DMS79 treated with DMSO at 0.1 percent for 48 hours (cell line): ENCODE measurements around the gene ZFP90.

Experiments
- DNase-seq: peaks from one replicate; lab custom pipeline; 2025; lab: John Stamatoyannopoulos, UW

Gene ZFP90

DNA sequence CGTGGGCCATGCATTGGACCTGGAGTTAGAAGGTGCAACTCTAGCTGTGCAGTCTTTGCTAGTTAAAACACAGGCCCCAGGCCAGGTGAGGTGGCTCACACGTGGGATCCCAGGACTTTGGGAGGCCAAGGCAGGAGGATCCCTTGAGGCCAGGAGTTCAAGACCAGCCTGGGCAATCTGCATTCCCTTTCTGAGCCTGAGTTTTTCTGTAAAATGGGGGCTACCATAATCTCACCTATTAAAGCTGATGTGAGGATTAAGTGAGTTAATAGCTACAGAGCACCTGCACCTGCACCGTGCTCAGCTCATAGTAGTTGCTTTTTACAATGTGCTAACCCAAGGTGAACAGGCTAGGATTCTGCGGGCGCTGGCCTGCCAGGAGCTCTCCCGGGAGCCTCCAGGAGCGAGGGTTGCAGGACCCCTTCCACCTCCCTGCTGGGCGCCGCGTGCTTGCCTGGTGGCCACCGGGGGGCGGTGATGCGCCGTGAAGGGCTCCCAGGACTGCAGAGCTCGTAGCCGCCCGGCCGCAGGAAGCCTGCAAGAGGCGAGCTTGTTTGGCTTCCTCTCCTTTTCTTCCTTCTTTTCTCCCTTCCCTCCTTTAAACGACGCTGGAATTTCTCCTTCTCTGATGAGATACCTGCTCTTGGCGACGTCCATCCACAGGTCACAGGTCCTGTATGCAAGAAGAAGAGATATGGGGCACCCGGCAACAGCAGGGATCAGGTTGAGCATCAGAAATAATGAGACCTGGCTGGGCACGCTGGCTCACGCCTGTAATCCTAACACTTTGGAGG is 51.3 kb downstream of the ZFP90 start:
- DNase-seq, result no peak

DNA sequence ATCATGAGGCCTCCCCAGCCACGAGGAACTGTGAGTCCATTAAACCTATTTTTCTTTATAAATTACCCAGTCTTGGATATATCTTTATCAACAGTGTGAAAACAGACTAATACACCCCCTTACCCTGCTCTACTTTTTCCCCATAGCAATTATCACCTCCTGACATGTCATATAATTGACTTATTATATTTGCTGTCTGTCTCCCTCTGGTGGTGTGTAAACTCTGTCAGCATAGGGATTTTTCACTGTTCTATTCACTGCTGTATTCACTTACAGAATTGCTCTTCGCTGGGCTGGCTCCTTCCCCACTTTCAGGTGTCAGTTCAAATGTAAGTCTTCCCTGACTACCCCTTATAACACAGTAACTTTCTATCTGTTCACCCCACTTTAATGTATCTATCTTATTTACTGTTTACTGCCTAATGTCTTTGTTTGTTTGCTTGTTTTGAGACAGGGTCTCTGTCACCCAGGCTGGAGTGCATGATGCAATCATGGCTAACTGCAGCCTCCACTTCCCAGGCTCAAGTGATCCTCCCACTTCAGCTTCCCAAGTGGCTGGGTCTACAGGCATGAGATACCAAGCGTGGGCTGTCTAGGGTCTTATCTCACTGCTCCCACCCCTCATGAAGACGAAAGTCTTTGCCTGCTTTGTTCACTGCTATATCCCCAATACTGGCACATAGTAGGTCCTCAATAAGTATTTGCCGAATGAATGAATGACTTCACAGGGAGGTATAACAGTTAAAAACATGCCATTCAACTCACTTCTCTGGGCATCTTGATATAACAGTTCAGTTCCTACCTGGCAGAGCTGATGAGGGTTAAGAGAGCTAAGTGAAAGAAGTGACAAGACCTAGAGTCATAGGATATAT is 53.6 kb downstream of the ZFP90 start:
- DNase-seq, result no peak

DNA sequence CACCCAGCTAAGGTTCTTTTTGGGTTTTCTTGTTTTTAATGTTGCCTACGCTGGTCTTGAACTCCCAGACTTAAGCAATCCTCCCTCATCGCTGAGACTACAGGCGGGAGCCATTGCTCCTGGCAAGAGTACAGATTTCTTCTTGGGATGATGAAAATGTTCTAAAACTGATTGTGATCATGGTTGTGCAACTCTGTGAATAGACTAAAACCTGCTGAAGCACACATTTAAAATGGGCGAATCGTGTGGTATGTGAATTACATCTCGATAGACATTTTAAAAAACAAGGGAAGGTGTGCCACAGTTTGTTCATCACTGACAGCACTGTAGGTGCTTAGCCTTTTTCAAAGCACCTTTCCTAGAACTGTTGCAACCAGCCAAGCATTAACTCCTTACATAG is 57.2 kb downstream of the ZFP90 start:
- DNase-seq, result no peak

DNA sequence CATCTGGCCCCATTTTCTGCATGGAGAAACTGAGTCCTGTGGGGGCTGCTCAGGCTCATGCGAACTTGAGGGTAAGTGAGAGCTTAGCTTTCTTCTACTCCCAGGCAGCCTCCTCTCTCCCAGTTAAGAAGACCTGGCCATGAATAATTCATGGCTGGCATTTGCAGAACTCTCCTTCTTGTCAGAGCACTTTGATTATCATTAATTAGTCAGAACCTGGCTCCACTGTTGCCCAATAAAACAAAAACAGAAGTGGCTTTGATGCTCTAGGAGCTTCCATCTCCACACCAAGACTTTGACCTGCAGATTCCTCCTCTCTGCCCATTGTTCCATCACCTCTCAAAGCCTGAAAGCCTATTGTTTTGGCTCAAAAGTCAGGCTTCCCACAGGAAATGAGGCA is 60.5 kb downstream of the ZFP90 start:
- DNase-seq, result no peak

DNA sequence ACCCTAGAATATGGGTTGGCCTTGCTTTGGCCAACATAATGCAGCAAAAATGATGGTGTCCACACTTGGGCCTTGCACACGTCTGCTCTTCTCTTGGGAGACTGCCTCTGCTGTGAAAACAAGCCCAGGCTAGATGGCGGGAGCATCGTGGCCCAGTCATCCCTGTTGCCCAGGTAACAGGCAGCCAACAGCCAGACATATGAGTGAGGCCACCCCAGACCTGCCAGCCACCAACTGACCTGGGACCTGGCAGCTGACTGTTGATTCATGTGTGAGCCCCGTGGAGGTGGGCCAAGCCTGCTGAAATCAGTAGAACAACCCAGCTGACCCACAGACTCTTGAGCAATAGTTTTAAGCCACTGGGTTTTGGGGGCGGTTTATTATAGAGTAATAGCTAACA is 66.7 kb downstream of the ZFP90 start:
- no peak for DNase-seq

DNA sequence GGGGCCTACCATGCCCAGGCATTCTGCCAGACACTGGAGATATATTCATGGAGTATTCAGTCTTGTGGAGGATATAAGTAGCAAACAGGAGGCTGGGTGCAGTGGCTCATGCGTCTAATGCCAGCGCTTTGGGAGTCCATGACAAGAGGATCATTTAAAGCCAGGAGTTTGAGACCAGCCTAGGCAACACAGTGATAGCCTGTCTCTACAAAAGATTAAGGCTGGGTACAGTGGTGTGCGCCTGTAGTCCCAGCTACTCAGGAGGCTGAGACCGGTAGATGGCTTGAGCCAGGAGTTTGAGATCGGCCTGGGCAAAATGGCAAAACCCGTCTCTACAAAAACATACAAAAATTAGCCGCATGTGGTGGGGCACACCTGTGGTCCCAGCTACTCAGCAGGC is 68.4 kb downstream of the ZFP90 start:
- DNase-seq, result no peak

DNA sequence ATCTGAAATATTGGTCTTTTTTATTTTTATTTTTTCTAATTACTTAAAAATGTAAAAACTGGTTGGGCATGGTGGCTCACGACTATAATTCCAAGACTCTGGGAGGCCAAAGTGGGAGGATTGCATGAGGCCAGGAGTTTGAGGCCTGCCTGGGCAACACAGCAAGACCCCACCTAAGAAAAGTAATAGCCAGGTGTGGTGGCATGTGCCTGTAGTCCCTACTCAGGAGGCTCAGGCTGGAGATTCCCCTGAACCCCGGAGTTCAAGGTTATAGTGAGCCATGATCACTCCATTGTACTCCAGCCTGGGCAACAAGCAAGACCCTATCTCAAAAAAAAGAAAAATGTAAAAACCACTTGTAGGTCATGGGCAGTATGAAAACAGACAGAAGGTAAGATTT is 69.2 kb downstream of the ZFP90 start:
- no peak for DNase-seq

DNA sequence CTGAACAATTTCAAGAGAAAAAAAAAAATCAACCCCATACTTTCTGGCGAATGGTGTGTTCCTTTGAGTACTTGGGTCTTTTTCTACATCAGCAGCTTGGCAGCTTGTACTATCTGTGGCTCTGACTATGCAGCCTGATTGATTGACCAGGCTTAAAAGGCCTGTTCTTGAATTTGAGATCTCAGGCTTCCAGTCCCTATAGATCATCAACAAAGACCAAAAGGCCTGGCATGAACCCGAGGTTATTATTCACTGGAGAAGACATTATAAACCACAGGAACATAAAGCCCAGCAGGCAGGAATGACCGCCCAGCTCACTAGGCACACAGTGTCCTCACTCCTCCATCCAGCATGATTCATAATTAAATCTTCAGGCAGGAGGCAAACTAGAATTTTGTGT is 73.9 kb downstream of the ZFP90 start:
- DNase-seq, result no peak

DNA sequence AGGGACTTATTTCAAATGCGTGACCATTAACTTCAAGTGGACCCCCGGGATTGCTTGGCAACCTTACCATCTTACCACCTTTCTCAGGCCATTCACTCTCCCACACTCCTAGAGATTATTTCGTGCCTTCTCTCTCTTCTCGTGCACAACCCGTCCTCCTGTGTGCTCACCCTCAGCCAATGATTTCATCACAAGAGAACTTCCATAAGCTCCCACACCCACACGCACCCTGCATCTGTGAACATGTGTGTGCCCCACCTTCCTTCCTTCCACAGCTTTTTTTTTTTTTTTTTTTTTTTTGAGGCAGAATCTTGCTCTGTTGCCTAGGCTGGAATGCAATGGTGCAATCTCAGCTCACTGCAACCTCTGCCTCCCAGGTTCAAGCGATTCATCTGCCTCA is 78.6 kb downstream of the ZFP90 start:
- peak; percentile 3 for DNase-seq
